ENCODE data around the gene INO80. TPM values are rescaled to one million over a fixed set of nuclear protein-coding genes. Genes with fewer than 3 reads are reported as not detected.

The INO80 gene
- total RNA-seq, 1 experiment from 2014 or later, result 27.3 TPM

DNA sequence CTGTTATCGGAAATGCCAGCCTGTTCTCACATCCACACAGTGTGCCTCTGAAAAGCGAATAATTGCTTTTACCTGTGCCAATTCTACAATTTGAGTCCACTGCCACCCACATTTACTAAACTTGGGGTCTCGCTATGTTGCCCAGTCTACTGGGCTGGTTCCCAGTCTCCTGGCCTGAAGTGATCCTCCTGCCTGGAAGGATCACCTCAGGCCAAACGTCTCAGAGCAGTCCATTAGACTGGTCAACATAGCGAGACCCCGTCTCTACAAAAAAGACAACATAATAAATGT lies 827 bp upstream of the INO80 start:
- Histone ChIP-seq H3K4me1 (ENCODE audit: insufficient read depth, low read length, poor library complexity, severe bottlenecking) (peaks cover 5% of the 10 kb centered on the region), H3K36me3 (ENCODE audit: insufficient read depth, low read length, poor library complexity, severe bottlenecking) (peaks cover 5% of the 10 kb centered on the region), H3K27me3 (replicated peaks; ENCODE audit: insufficient read depth, low read depth, low read length, poor library complexity) (no peaks in the 10 kb centered on the region), H3K27ac (ENCODE audit: low read depth, low read length, poor library complexity, severe bottlenecking) (peak overlapping the region; percentile 100), H3K9me3 (ENCODE audit: low read depth, low read length, poor library complexity, severe bottlenecking) (no peaks in the 10 kb centered on the region), H3K4me3 (ENCODE audit: low read depth, low read length, poor library complexity, severe bottlenecking) (peak overlapping the region; percentile 99)
- BruUV-seq (replicated peaks), result no TSS peak
- intact Hi-C loops (cut with micrococcal nuclease; ENCODE audit: unreplicated experiment), result no loop called here
- TF ChIP-seq EZH2 (IDR thresholded peaks at IDR 0.05; ENCODE audit: borderline replicate concordance, low read depth, low read length, poor library complexity, severe bottlenecking), result no peak
- TF ChIP-seq, protein P1, sequence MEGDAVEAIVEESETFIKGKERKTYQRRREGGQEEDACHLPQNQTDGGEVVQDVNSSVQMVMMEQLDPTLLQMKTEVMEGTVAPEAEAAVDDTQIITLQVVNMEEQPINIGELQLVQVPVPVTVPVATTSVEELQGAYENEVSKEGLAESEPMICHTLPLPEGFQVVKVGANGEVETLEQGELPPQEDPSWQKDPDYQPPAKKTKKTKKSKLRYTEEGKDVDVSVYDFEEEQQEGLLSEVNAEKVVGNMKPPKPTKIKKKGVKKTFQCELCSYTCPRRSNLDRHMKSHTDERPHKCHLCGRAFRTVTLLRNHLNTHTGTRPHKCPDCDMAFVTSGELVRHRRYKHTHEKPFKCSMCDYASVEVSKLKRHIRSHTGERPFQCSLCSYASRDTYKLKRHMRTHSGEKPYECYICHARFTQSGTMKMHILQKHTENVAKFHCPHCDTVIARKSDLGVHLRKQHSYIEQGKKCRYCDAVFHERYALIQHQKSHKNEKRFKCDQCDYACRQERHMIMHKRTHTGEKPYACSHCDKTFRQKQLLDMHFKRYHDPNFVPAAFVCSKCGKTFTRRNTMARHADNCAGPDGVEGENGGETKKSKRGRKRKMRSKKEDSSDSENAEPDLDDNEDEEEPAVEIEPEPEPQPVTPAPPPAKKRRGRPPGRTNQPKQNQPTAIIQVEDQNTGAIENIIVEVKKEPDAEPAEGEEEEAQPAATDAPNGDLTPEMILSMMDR (conservative IDR thresholded peaks at IDR 0.05; ENCODE audit: low read depth, low read length), result no peak
- DNase-seq (ENCODE audit: low spot score), result no peak
- POLR2A ChIA-PET (ENCODE audit: low non-redundant PET), result no interaction called here
- CTCF ChIA-PET, result interaction anchor here (0.5 kb wide), 1 partner anchor 61 kb away, joined by 6 read pairs; no protein-coding TSS in a partner anchor

DNA sequence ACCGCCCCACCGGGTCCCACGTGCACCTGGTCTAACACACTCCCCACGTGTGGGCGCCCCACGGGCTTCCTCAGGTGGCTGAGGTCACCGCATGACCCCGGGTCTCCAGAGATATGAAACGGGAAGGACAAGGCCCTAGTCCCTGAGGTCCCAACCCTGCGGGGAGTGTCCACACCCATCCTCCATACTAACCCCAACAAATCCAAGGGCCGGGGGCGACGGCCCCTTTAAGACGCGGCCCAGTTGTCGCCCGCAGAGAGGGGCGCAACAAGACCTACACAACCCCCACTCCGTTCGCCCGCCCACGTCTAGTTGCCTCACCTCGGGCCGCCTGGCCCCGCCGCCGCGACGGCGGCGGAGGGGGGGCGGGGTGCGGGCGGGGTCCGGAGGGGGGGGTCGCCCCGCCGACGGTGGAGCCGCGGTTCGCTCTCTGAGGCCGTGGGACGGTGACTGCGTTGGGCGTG lies 396 bp downstream of the INO80 start:
- H3K36me3 ChIP-seq (ENCODE audit: insufficient read depth, low read length, poor library complexity, severe bottlenecking), result peaks cover 5% of the 10 kb centered on the region
- H3K9me3 ChIP-seq (ENCODE audit: low read depth, low read length, poor library complexity, severe bottlenecking), result no peaks in the 10 kb centered on the region
- TF ChIP-seq, protein P1 (conservative IDR thresholded peaks at IDR 0.05; ENCODE audit: low read depth, low read length), result no peak
- no peak for TF ChIP-seq EZH2 (IDR thresholded peaks at IDR 0.05; ENCODE audit: borderline replicate concordance, low read depth, low read length, poor library complexity, severe bottlenecking)
- CTCF ChIA-PET, result no interaction called here
- H3K4me1 ChIP-seq (ENCODE audit: insufficient read depth, low read length, poor library complexity, severe bottlenecking), result peaks cover 5% of the 10 kb centered on the region
- no peaks in the 10 kb centered on the region for H3K27me3 ChIP-seq (replicated peaks; ENCODE audit: insufficient read depth, low read depth, low read length, poor library complexity)
- peak; percentile 76 for DNase-seq (ENCODE audit: low spot score)
- no TSS peak for BruUV-seq (replicated peaks)
- intact Hi-C loops (cut with micrococcal nuclease; ENCODE audit: unreplicated experiment), result no loop called here
- POLR2A ChIA-PET (ENCODE audit: low non-redundant PET), result interaction anchor here (0.6 kb wide), 2 partner anchors 125 to 164 kb away, joined by 3 read pairs; no protein-coding TSS in a partner anchor
- peak overlapping the region; percentile 100 for H3K27ac ChIP-seq (ENCODE audit: low read depth, low read length, poor library complexity, severe bottlenecking)
- peak overlapping the region; percentile 99 for H3K4me3 ChIP-seq (ENCODE audit: low read depth, low read length, poor library complexity, severe bottlenecking)

DNA sequence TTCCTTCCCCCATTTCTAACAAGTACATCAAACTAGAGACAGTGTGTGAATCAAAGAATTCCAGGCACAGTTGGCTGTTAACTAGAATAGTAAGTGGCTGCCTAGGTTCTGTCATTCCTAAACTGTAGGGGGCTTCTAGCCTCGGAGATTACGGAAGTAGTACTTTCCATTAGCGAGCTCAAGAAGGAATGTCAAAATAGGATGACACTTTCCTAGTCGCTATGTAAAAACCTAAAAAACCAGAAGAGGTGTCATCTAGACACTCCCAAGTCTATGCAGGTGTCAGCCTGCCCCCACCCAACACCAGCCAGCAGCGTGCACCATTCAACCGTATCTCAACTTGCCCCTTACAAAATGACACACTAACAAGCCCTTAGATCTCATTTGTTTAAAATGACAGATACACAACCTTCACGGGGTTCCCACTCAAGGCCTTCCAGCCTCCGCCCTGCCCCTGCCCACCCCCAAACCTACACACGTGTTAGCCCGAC lies 874 bp downstream of the INO80 start:
- DNase-seq (ENCODE audit: low spot score), result peak; percentile 79
- ChIA-PET POLR2A (ENCODE audit: low non-redundant PET) (interaction anchor here (0.6 kb wide), 1 partner anchor 195 kb away, joined by 8 read pairs; no protein-coding TSS in a partner anchor), CTCF (no interaction called here)
- Histone ChIP-seq H3K27me3 (replicated peaks; ENCODE audit: insufficient read depth, low read depth, low read length, poor library complexity) (no peaks in the 10 kb centered on the region), H3K4me3 (ENCODE audit: low read depth, low read length, poor library complexity, severe bottlenecking) (peak overlapping the region; percentile 99), H3K27ac (ENCODE audit: low read depth, low read length, poor library complexity, severe bottlenecking) (peak overlapping the region; percentile 100), H3K9me3 (ENCODE audit: low read depth, low read length, poor library complexity, severe bottlenecking) (no peaks in the 10 kb centered on the region), H3K36me3 (ENCODE audit: insufficient read depth, low read length, poor library complexity, severe bottlenecking) (peaks cover 5% of the 10 kb centered on the region), H3K4me1 (ENCODE audit: insufficient read depth, low read length, poor library complexity, severe bottlenecking) (peaks cover 5% of the 10 kb centered on the region)
- intact Hi-C loops (cut with micrococcal nuclease; ENCODE audit: unreplicated experiment), result no loop called here
- TSS peak; percentile 70 for BruUV-seq (replicated peaks)
- TF ChIP-seq EZH2 (IDR thresholded peaks at IDR 0.05; ENCODE audit: borderline replicate concordance, low read depth, low read length, poor library complexity, severe bottlenecking), result no peak
- TF ChIP-seq, protein P1 (conservative IDR thresholded peaks at IDR 0.05; ENCODE audit: low read depth, low read length), result peak; percentile 26; the same call in 1 of the 2 replicates

All from A673 (cell line).